MM.1S (cell line): Measurements from ENCODE around the gene CALR3.

ENCODE experiments used
- DNase-seq: peaks from one replicate; pipeline ENCODE4 v3.0.0-alpha.2; 2015
- H2AFZ ChIP-seq: fragments of 300-600 bp; sonication (generic); 2 replicates; pipeline ENCODE4 v1.6.0; 2016; ENCODE audit warnings: antibody characterized with exemption, low read length
- H3F3A ChIP-seq: fragments of 300-600 bp; sonication (generic); 2 replicates; pipeline ENCODE4 v1.6.1; 2016; ENCODE audit warnings: mild to moderate bottlenecking, antibody characterized with exemption, low read length, moderate library complexity, mixed read lengths; ENCODE audit not compliant: insufficient read depth
- H3K27ac ChIP-seq: fragments of 300-600 bp; sonication (generic); 2 replicates; pipeline ENCODE4 v1.5.1; 2016; ENCODE audit warnings: mild to moderate bottlenecking, low read length
- H3K27me3 ChIP-seq: fragments of 300-600 bp; sonication (generic); replicated peaks from 2 replicates; pipeline ENCODE4 v1.6.0; 2016; ENCODE audit warnings: low read length; ENCODE audit not compliant: insufficient read depth
- H3K36me3 ChIP-seq: fragments of 300-600 bp; sonication (generic); replicated peaks from 2 replicates; pipeline ENCODE4 v1.6.1; 2016; ENCODE audit warnings: mild to moderate bottlenecking, low read length, mixed read lengths; ENCODE audit not compliant: insufficient read depth
- H3K4me1 ChIP-seq: fragments of 300-600 bp; sonication (generic); 2 replicates; pipeline ENCODE4 v1.6.1; 2016; ENCODE audit warnings: low read length, mixed read lengths
- H3K4me2 ChIP-seq: fragments of 300-600 bp; sonication (generic); 2 replicates; pipeline ENCODE4 v1.6.0; 2016; ENCODE audit warnings: low read depth, low read length
- H3K4me3 ChIP-seq: fragments of 300-600 bp; sonication (generic); 2 replicates; pipeline ENCODE4 v1.5.1; 2016; ENCODE audit warnings: low read length, mixed read lengths
- H3K79me2 ChIP-seq: fragments of 300-600 bp; sonication (generic); 2 replicates; pipeline ENCODE4 v1.6.1; 2016; ENCODE audit warnings: mixed run types, low read length, mixed read lengths
- H3K9ac ChIP-seq: fragments of 300-600 bp; sonication (generic); 2 replicates; pipeline ENCODE4 v1.6.1; 2016; ENCODE audit warnings: low read length, mixed read lengths
- H3K9me2 ChIP-seq: fragments of 300-600 bp; sonication (generic); replicated peaks from 2 replicates; pipeline ENCODE4 v1.6.1; 2016; ENCODE audit warnings: mild to moderate bottlenecking, low read length, mixed read lengths; ENCODE audit not compliant: insufficient read depth
- H3K9me3 ChIP-seq: fragments of 300-600 bp; sonication (generic); replicated peaks from 2 replicates; pipeline ENCODE4 v1.6.1; 2016; ENCODE audit warnings: mild to moderate bottlenecking, low read length, mixed read lengths; ENCODE audit not compliant: insufficient read depth
- H4K20me1 ChIP-seq: fragments of 300-600 bp; sonication (generic); 2 replicates; pipeline ENCODE4 v1.6.1; 2016; ENCODE audit warnings: mild to moderate bottlenecking, low read length, moderate library complexity, mixed read lengths; ENCODE audit not compliant: insufficient read depth
- CTCF ChIP-seq: fragments of 300-600 bp; sonication (generic); IDR thresholded peaks from 2 replicates; pipeline ENCODE4 v1.5.1; 2016; ENCODE audit warnings: antibody characterized with exemption, low read length, mixed read lengths
- EZH2 ChIP-seq: fragments of 300-600 bp; sonication (generic); optimal IDR thresholded peaks from 2 replicates; pipeline ENCODE3; 2017; ENCODE audit warnings: low read depth, mild to moderate bottlenecking, antibody characterized with exemption, low read length, mixed read lengths
- EZH2phosphoT487 ChIP-seq: fragments of 300-600 bp; sonication (generic); IDR thresholded peaks from 2 replicates; pipeline ENCODE4 v1.6.1; 2018; ENCODE audit warnings: antibody characterized with exemption, low read length

The CALR3 gene

DNA sequence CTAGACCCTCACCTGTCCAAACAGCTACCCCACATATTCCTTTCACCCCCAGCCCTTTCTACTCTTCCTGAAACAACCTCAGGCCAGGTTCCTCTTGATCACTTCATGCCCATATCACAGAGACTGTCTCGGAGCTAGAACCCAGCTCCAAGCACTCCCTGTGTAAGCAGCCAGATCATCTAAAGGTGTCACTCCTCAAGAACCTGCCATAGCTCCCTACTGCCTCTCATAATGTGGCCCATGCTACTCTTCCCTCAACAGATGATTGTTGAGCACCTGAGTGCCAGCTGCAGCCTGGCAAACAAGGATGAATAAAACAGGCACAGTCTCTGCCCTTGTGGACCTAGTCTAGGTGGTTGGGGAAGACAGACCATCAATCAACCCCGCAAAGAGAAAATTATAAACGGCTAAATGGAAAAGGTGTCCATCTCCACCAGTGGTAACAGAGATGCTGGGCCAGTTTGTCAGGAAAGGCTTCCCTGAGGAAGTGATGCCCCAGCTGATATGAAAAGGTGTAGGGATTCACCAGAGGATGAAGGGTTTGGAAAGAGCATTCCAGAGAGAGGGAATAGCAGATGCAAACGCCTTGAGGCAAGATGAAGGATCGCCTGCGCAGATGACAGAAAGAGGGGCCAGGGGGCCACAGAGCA is 32.5 kb downstream of the CALR3 start:
- Histone ChIP-seq H3K4me2 (no peak overlapping the region), H3K9me2 (no peaks in the 10 kb centered on the region), H3K4me3 (no peak overlapping the region), H3K36me3 (no peaks in the 10 kb centered on the region), H3F3A (no peaks in the 10 kb centered on the region), H3K27me3 (no peaks in the 10 kb centered on the region), H2AFZ (no peak overlapping the region), H3K9ac (no peak overlapping the region), H3K27ac (no peak overlapping the region), H4K20me1 (peaks cover 17% of the 10 kb centered on the region), H3K9me3 (no peaks in the 10 kb centered on the region), H3K4me1 (no peaks in the 10 kb centered on the region), H3K79me2 (peaks cover 99% of the 10 kb centered on the region)
- TF ChIP-seq EZH2phosphoT487 (no peak), EZH2 (no peak), CTCF (no peak)
- DNase-seq = no peak

DNA sequence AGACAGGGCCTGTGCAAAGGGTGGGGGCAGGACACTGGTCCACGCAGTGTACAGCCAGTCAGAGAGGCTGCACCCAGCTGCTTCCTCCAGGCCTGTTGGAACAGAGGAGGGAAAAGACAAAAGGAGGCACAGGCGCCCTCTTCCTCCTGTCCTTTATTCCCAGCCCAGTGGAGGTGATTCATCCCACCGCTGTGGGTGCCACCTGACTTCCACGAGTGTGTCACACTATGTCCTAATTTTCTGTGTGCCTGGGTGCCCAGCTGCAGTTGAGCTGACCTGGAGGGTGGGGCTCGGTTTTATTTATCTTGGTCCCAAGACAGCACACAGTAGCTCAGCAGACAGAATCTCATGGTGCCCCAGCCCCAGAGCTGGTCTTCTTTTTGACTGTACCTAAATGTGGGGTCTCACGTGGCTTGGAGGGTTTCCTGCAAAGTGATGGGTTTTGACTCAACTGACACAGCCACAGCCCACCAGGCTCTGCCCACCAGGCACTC is 33.2 kb downstream of the CALR3 start:
- TF ChIP-seq EZH2phosphoT487 (no peak), CTCF (no peak), EZH2 (no peak)
- H3K9me3 ChIP-seq = no peaks in the 10 kb centered on the region
- no peak overlapping the region for H2AFZ ChIP-seq
- no peaks in the 10 kb centered on the region for H3K4me1 ChIP-seq
- no peaks in the 10 kb centered on the region for H3F3A ChIP-seq
- H3K27me3 ChIP-seq = no peaks in the 10 kb centered on the region
- no peak overlapping the region for H3K4me2 ChIP-seq
- H3K79me2 ChIP-seq = peaks cover 99% of the 10 kb centered on the region
- no peak overlapping the region for H3K9ac ChIP-seq
- H4K20me1 ChIP-seq = peaks cover 19% of the 10 kb centered on the region
- H3K9me2 ChIP-seq = no peaks in the 10 kb centered on the region
- no peak overlapping the region for H3K27ac ChIP-seq
- H3K36me3 ChIP-seq = no peaks in the 10 kb centered on the region
- no peak for DNase-seq
- no peak overlapping the region for H3K4me3 ChIP-seq

DNA sequence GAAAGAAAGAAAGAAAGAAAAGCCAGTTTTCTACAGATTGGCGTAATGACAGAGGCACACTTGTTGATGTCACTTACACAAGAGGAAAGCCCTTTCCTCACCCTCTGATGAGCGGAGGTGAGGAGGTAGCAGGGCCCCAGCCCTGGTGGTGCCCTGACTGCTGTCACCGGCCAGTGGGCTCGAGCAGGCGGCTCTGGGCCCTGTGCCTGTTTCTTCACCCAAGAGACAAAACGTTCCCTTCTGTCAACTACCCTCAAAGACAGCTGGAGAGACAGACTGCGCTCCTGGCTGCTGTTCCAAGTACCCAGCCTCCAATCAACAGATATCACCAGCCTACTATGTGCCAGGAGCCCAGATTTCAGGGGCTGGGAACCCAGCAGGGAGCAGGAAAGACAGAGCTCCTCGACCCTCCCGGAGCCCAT is 34.3 kb downstream of the CALR3 start:
- Histone ChIP-seq H3K4me2 (no peak overlapping the region), H3K27ac (no peak overlapping the region), H3K27me3 (no peaks in the 10 kb centered on the region), H3K4me3 (no peak overlapping the region), H4K20me1 (peaks cover 19% of the 10 kb centered on the region), H3K9me2 (no peaks in the 10 kb centered on the region), H3K79me2 (peaks cover 99% of the 10 kb centered on the region), H3K36me3 (no peaks in the 10 kb centered on the region), H3K4me1 (no peaks in the 10 kb centered on the region), H2AFZ (no peak overlapping the region), H3K9me3 (no peaks in the 10 kb centered on the region), H3F3A (no peaks in the 10 kb centered on the region), H3K9ac (no peak overlapping the region)
- TF ChIP-seq EZH2 (no peak), CTCF (no peak), EZH2phosphoT487 (no peak)
- no peak for DNase-seq
